ENCODE measurements around the gene ANKRD13D. TPM values are rescaled to one million over a fixed set of nuclear protein-coding genes. Genes with fewer than 3 reads are reported as not detected.
A peak's percentile ranks its signal among the peaks of the same experiment; 100 is the strongest.

ANKRD13D gene
- total RNA-seq, 4 donors from 2014 or later = 19.7 to 194 (median 54.5) TPM

DNA sequence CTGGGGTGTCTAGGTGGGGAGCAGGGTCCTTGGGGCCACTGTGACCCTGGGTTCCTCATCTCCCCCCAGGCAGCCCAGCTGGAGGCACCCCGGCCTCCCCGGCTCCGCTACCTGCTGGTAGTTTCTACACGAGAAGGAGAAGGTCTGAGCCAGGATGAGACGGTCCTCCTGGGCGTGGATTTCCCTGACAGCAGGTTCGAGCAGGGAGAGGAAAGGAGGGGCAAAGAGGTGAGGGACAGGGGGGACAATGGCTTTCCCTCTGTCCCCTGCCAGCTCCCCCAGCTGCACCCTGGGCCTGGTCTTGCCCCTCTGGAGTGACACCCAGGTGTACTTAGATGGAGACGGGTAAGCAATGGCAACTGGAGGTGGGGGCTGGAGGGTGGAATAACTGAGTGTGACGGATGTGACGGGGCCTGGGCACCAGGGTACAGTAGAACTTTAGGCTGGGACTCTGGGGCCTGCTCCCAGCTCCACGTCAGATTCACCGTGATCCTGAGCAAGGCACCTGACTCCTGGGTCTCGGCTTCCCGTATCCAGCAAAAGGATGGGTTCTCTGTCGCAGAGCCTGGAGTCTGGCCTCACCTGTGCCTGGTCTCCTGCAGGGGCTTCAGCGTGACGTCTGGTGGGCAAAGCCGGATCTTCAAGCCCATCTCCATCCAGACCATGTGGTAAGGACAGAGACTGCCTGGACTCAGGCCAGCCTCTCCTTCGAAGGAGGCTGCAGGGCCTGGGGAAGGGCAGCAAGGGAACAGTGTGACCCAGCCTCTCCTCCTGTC lies 17.9 kb downstream of the ANKRD13D start:
- no peak overlapping the region for H3K27ac ChIP-seq
- TF ChIP-seq, protein P1, sequence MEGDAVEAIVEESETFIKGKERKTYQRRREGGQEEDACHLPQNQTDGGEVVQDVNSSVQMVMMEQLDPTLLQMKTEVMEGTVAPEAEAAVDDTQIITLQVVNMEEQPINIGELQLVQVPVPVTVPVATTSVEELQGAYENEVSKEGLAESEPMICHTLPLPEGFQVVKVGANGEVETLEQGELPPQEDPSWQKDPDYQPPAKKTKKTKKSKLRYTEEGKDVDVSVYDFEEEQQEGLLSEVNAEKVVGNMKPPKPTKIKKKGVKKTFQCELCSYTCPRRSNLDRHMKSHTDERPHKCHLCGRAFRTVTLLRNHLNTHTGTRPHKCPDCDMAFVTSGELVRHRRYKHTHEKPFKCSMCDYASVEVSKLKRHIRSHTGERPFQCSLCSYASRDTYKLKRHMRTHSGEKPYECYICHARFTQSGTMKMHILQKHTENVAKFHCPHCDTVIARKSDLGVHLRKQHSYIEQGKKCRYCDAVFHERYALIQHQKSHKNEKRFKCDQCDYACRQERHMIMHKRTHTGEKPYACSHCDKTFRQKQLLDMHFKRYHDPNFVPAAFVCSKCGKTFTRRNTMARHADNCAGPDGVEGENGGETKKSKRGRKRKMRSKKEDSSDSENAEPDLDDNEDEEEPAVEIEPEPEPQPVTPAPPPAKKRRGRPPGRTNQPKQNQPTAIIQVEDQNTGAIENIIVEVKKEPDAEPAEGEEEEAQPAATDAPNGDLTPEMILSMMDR (IDR thresholded peaks at IDR 0.05) = no peak
- no peak for TF ChIP-seq EP300 (IDR thresholded peaks at IDR 0.05; ENCODE audit: low read depth)
- no peak for TF ChIP-seq POLR2A (IDR thresholded peaks at IDR 0.05)
- no peak for TF ChIP-seq POLR2AphosphoS5 (IDR thresholded peaks at IDR 0.05)
- H3K9me3 ChIP-seq = no peaks in the 10 kb centered on the region
- in situ Hi-C loops (cut with MboI; ENCODE audit: low pct_ligation_motif_present in 1 of 4, low pct_unique_long_range_greater_than_20kb in 1 of 4, low sequenced_read_pairs in 3 of 4) = no loop called here
- no peak overlapping the region for H3K4me3 ChIP-seq
- intact Hi-C loops (cut with DNase I; ENCODE audit: low total_unique reads) = no loop called here
- H3K27me3 ChIP-seq = no peaks in the 10 kb centered on the region
- DNase-seq = peak; percentile 5
- peaks cover 11 to 30% (median 22%) of the 10 kb centered on the region in 4 donors for H3K4me1 ChIP-seq
- peaks cover 0 to 9% (median 4%) of the 10 kb centered on the region in 4 donors for H3K36me3 ChIP-seq
- 89 to 90% methylated on average over 7 to 19 of the region's 19 CpGs for WGBS, 2 donors (ENCODE audit: low coverage in 1 of 2)

DNA sequence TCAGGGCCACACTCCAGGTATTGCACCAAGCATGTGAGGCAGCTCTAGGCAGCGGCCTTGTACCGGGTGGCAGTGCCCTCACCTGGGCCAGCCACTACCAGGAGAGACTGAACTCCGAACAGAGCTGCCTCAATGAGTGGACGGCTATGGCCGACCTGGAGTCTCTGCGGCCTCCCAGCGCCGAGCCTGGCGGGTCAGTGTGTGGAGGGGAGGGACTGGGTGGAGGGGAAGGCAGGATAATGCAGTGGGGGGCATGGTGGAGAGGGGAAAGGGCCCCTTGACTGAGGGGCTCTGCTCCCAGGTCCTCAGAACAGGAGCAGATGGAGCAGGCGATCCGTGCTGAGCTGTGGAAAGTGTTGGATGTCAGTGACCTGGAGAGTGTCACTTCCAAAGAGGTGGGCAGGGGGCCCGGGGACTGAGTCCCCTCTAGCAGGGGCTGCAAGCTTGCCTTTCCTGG lies 18.5 kb downstream of the ANKRD13D start:
- Histone ChIP-seq H3K27me3 (no peaks in the 10 kb centered on the region), H3K4me3 (no peak overlapping the region), H3K9me3 (no peaks in the 10 kb centered on the region), H3K36me3 (peaks cover 0 to 9% (median 4%) of the 10 kb centered on the region in 4 donors), H3K27ac (no peak overlapping the region), H3K4me1 (peaks cover 4 to 29% (median 19%) of the 10 kb centered on the region in 4 donors)
- WGBS, 2 donors (ENCODE audit: low coverage in 1 of 2) = 17 to 90% methylated on average over 1 to 12 of the region's 12 CpGs
- no peak for TF ChIP-seq POLR2AphosphoS5 (IDR thresholded peaks at IDR 0.05)
- no peak for TF ChIP-seq POLR2A (IDR thresholded peaks at IDR 0.05)
- TF ChIP-seq, protein P1 (IDR thresholded peaks at IDR 0.05) = no peak
- no peak for TF ChIP-seq EP300 (IDR thresholded peaks at IDR 0.05; ENCODE audit: low read depth)
- in situ Hi-C loops (cut with MboI; ENCODE audit: low pct_ligation_motif_present in 1 of 4, low pct_unique_long_range_greater_than_20kb in 1 of 4, low sequenced_read_pairs in 3 of 4) (no loop called here), intact Hi-C loops (cut with DNase I; ENCODE audit: low total_unique reads) (no loop called here)
- DNase-seq = no peak

DNA sequence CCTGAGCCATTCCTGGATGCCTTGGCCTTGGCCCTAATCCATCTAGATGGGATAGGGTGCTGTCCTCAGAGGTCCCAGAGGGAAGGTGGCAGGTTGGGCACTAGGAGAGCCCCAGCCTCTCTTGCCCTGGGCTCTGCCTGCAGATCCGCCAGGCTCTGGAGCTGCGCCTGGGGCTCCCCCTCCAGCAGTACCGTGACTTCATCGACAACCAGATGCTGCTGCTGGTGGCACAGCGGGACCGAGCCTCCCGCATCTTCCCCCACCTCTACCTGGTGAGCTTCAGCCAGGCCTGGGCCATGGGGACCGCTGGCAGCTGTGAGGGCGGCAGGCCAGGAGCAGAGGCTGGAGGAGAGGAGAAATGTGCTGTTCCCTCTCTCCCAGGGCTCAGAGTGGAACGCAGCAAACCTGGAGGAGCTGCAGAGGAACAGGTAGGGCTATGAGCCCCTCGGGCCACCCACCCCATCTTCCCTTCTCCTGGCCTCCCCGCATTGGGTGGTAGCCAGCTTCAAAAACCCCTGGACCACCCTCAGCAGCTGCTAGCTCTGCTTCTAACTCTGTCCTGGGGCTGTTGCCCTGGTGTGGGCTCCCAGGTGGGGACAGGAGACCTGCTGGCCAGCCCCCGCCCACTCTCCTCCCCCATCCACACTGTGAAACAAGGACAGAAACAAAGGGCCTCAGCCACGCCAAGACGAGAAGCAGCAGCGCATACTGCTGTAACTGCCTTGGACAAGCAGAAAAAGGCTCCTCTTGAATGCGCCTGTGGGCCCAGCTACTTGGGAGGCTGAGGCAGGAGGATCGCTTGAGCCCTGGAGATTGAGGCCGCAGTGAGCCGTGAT lies 19.1 kb downstream of the ANKRD13D start:
- no peak for TF ChIP-seq POLR2AphosphoS5 (IDR thresholded peaks at IDR 0.05)
- TF ChIP-seq EP300 (IDR thresholded peaks at IDR 0.05; ENCODE audit: low read depth) = no peak
- no peak for TF ChIP-seq POLR2A (IDR thresholded peaks at IDR 0.05)
- TF ChIP-seq, protein P1 (IDR thresholded peaks at IDR 0.05) = no peak
- in situ Hi-C loops (cut with MboI; ENCODE audit: low pct_ligation_motif_present in 1 of 4, low pct_unique_long_range_greater_than_20kb in 1 of 4, low sequenced_read_pairs in 3 of 4) = no loop called here
- Histone ChIP-seq H3K4me1 (peaks cover 5 to 28% (median 21%) of the 10 kb centered on the region in 4 donors), H3K9me3 (no peaks in the 10 kb centered on the region), H3K27me3 (no peaks in the 10 kb centered on the region), H3K27ac (no peak overlapping the region), H3K4me3 (no peak overlapping the region), H3K36me3 (peaks cover 0 to 9% (median 4%) of the 10 kb centered on the region in 4 donors)
- 89 to 97% methylated on average over 7 to 20 of the region's 20 CpGs for WGBS, 2 donors (ENCODE audit: low coverage in 1 of 2)
- intact Hi-C loops (cut with DNase I; ENCODE audit: low total_unique reads) = no loop called here
- no peak for DNase-seq

DNA sequence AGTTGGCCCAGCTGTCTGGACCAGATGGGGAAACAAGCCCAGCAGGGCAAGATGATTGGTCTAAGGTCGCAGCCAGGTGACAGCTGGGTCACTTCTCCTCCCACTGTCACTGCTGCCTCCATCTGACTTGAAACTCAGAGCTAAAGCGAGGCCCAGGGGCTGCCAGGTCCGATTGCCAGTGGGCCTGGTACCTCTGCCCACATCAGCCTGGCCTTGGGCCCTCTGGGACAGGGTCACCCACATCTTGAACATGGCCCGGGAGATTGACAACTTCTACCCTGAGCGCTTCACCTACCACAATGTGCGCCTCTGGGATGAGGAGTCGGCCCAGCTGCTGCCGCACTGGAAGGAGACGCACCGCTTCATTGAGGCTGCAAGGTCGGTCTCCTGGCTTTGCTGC lies 20.1 kb downstream of the ANKRD13D start:
- TF ChIP-seq POLR2AphosphoS5 (IDR thresholded peaks at IDR 0.05) (no peak), POLR2A (IDR thresholded peaks at IDR 0.05) (no peak), EP300 (IDR thresholded peaks at IDR 0.05; ENCODE audit: low read depth) (no peak)
- TF ChIP-seq, protein P1 (IDR thresholded peaks at IDR 0.05) = no peak
- 96% methylated on average over 11 of the region's 11 CpGs; no CpG with 5 or more reads in 1 of the 2 donors for WGBS, 2 donors (ENCODE audit: low coverage in 1 of 2)
- in situ Hi-C loops (cut with MboI; ENCODE audit: low pct_ligation_motif_present in 1 of 4, low pct_unique_long_range_greater_than_20kb in 1 of 4, low sequenced_read_pairs in 3 of 4) = no loop called here
- H3K36me3 ChIP-seq = peaks cover 0 to 9% (median 4%) of the 10 kb centered on the region in 4 donors
- no peak overlapping the region for H3K4me3 ChIP-seq
- H3K4me1 ChIP-seq = peaks cover 14 to 28% (median 19%) of the 10 kb centered on the region in 4 donors
- no peak overlapping the region for H3K27ac ChIP-seq
- no peaks in the 10 kb centered on the region for H3K27me3 ChIP-seq
- no peak for DNase-seq
- intact Hi-C loops (cut with DNase I; ENCODE audit: low total_unique reads) = no loop called here
- H3K9me3 ChIP-seq = no peaks in the 10 kb centered on the region

Data from transverse colon (tissue), 4 donors.